ENCODE measurements around the gene TAGLN3.

TAGLN3 gene

GRCh38 chr3:111999484-112000324 lies 982 bp downstream of the TAGLN3 start:
- Histone ChIP-seq H3K27me3 (replicated peaks; ENCODE audit: control insufficient read depth, insufficient read depth, low read length, poor library complexity, severe bottlenecking) (no peaks in the 10 kb centered on the region), H3K36me3 (ENCODE audit: control insufficient read depth, insufficient read depth, low read length) (no peaks in the 10 kb centered on the region), H3K27ac (ENCODE audit: insufficient read depth, low read length, poor library complexity, severe bottlenecking) (no peak overlapping the region), H3K9me3 (ENCODE audit: control insufficient read depth, low read length) (no peaks in the 10 kb centered on the region), H3K4me3 (ENCODE audit: insufficient read depth, low read depth, low read length, poor library complexity, severe bottlenecking) (no peak overlapping the region), H3K4me1 (ENCODE audit: control insufficient read depth, insufficient read depth, low read length, poor library complexity, severe bottlenecking) (peaks cover 18% of the 10 kb centered on the region)
- DNase-seq = no peak

DNA sequence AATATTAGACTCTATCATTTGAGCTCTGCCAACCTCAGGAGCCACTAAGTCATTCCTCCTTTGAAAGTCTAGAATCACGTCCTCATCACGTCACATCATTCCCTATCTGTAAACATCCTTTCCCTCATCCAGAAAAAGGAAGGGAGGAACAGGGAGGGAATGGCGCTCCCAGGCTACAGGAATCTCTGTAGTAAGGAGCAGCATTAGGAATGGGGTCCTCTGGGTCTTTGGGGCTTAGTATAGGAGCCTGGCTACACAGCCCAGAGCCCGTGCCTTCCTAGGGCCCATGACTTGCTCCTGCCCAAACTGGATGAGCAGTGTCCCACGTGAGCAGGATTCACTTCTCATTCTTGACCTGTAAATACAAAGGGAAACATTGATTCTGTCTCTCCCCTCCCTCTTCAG lies 1.6 kb downstream of the TAGLN3 start:
- H3K4me3 ChIP-seq (ENCODE audit: insufficient read depth, low read depth, low read length, poor library complexity, severe bottlenecking) = no peak overlapping the region
- no peaks in the 10 kb centered on the region for H3K9me3 ChIP-seq (ENCODE audit: control insufficient read depth, low read length)
- H3K27ac ChIP-seq (ENCODE audit: insufficient read depth, low read length, poor library complexity, severe bottlenecking) = no peak overlapping the region
- H3K4me1 ChIP-seq (ENCODE audit: control insufficient read depth, insufficient read depth, low read length, poor library complexity, severe bottlenecking) = peaks cover 18% of the 10 kb centered on the region
- H3K27me3 ChIP-seq (replicated peaks; ENCODE audit: control insufficient read depth, insufficient read depth, low read length, poor library complexity, severe bottlenecking) = no peaks in the 10 kb centered on the region
- no peak for DNase-seq
- H3K36me3 ChIP-seq (ENCODE audit: control insufficient read depth, insufficient read depth, low read length) = no peaks in the 10 kb centered on the region

DNA sequence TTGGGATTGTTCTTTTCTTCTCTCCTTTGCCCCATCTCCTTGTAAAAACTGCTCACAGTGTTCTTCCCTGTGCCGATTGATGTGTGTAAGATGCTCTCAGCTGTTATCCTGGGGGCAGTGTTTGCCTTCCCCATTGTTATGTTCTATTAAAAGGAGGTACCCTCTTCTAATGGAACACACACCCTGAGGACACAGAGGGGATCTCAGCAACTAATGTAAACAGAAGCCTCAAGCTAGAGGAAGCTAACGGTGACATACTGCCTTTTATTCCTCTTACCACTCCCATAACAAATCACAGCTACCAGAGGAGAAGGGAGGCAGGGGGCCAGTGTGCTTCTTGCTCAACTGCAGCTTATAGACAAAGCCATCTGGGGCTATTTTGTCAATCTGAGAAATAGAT lies 2.2 kb downstream of the TAGLN3 start:
- no peak for DNase-seq
- no peak overlapping the region for H3K27ac ChIP-seq (ENCODE audit: insufficient read depth, low read length, poor library complexity, severe bottlenecking)
- H3K9me3 ChIP-seq (ENCODE audit: control insufficient read depth, low read length) = no peaks in the 10 kb centered on the region
- no peak overlapping the region for H3K4me3 ChIP-seq (ENCODE audit: insufficient read depth, low read depth, low read length, poor library complexity, severe bottlenecking)
- peaks cover 18% of the 10 kb centered on the region for H3K4me1 ChIP-seq (ENCODE audit: control insufficient read depth, insufficient read depth, low read length, poor library complexity, severe bottlenecking)
- H3K27me3 ChIP-seq (replicated peaks; ENCODE audit: control insufficient read depth, insufficient read depth, low read length, poor library complexity, severe bottlenecking) = no peaks in the 10 kb centered on the region
- no peaks in the 10 kb centered on the region for H3K36me3 ChIP-seq (ENCODE audit: control insufficient read depth, insufficient read depth, low read length)

DNA sequence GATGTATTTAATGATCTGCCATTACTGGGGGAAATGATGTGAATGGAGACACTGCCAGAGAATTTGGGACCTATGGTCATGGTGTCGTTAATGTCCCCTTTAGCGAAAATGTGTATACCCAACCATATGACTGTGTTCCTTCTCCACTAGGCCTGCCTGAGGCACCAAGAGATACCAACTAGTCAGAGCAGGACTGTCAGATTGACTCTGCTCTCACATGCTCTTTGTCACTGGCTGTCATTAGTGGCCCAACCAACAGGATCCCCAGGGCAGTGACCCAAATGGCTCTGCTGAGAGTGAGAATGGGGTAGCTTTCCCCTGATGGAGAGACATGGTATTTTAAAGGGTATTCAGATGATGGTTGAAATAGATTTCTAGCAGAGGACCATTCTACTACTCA lies 2.8 kb downstream of the TAGLN3 start:
- Histone ChIP-seq H3K36me3 (ENCODE audit: control insufficient read depth, insufficient read depth, low read length) (no peaks in the 10 kb centered on the region), H3K4me1 (ENCODE audit: control insufficient read depth, insufficient read depth, low read length, poor library complexity, severe bottlenecking) (peaks cover 18% of the 10 kb centered on the region), H3K27me3 (replicated peaks; ENCODE audit: control insufficient read depth, insufficient read depth, low read length, poor library complexity, severe bottlenecking) (no peaks in the 10 kb centered on the region), H3K4me3 (ENCODE audit: insufficient read depth, low read depth, low read length, poor library complexity, severe bottlenecking) (no peak overlapping the region), H3K27ac (ENCODE audit: insufficient read depth, low read length, poor library complexity, severe bottlenecking) (no peak overlapping the region), H3K9me3 (ENCODE audit: control insufficient read depth, low read length) (no peaks in the 10 kb centered on the region)
- no peak for DNase-seq

GRCh38 chr3:112002096-112002971 lies 3.6 kb downstream of the TAGLN3 start:
- Histone ChIP-seq H3K4me1 (ENCODE audit: control insufficient read depth, insufficient read depth, low read length, poor library complexity, severe bottlenecking) (peaks cover 18% of the 10 kb centered on the region), H3K27ac (ENCODE audit: insufficient read depth, low read length, poor library complexity, severe bottlenecking) (no peak overlapping the region), H3K4me3 (ENCODE audit: insufficient read depth, low read depth, low read length, poor library complexity, severe bottlenecking) (no peak overlapping the region), H3K36me3 (ENCODE audit: control insufficient read depth, insufficient read depth, low read length) (no peaks in the 10 kb centered on the region), H3K9me3 (ENCODE audit: control insufficient read depth, low read length) (no peaks in the 10 kb centered on the region), H3K27me3 (replicated peaks; ENCODE audit: control insufficient read depth, insufficient read depth, low read length, poor library complexity, severe bottlenecking) (no peaks in the 10 kb centered on the region)
- DNase-seq = no peak

DNA sequence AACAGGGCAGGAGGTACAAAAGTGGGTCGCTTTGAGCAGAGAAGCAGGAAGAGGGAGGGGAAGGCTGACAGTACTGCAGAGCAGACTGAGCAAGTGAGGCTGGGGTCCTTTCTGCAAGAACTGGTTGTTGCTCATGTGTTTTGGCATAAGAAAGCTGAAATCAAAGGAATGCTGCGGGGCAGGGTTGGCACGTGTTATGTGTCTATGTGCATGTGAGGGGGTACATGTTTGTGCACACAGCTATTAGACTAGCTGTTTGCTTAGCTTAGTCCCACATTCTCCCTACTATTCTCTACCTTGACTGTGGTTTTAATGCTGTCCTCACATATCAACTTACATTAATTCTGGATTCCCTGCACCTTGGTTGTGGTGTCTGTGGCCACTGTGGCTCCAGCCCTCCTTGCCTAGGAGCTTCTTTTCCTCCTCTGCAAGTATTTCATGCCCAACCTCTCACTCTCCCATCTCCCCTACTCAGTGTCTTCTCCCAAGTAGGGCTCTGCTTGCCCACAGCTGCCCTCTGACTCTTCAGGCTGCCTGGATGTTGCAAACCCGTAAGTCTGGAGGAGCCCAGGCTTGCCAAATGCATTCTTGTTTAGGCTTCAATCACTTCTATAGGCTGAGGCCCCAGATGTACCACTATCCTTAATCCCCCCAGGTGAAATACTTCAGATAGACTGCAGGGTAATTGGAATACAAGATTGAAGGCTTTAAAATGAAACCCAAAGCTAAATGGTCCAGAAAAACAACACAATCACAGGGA lies 4.8 kb downstream of the TAGLN3 start:
- H3K4me1 ChIP-seq (ENCODE audit: control insufficient read depth, insufficient read depth, low read length, poor library complexity, severe bottlenecking) = peaks cover 16% of the 10 kb centered on the region
- no peaks in the 10 kb centered on the region for H3K9me3 ChIP-seq (ENCODE audit: control insufficient read depth, low read length)
- DNase-seq = no peak
- no peak overlapping the region for H3K27ac ChIP-seq (ENCODE audit: insufficient read depth, low read length, poor library complexity, severe bottlenecking)
- H3K36me3 ChIP-seq (ENCODE audit: control insufficient read depth, insufficient read depth, low read length) = no peaks in the 10 kb centered on the region
- no peaks in the 10 kb centered on the region for H3K27me3 ChIP-seq (replicated peaks; ENCODE audit: control insufficient read depth, insufficient read depth, low read length, poor library complexity, severe bottlenecking)
- H3K4me3 ChIP-seq (ENCODE audit: insufficient read depth, low read depth, low read length, poor library complexity, severe bottlenecking) = no peak overlapping the region

GRCh38 chr3:112004187-112004586 lies 5.5 kb downstream of the TAGLN3 start:
- Histone ChIP-seq H3K27ac (ENCODE audit: insufficient read depth, low read length, poor library complexity, severe bottlenecking) (no peak overlapping the region), H3K9me3 (ENCODE audit: control insufficient read depth, low read length) (no peaks in the 10 kb centered on the region), H3K4me3 (ENCODE audit: insufficient read depth, low read depth, low read length, poor library complexity, severe bottlenecking) (no peak overlapping the region), H3K36me3 (ENCODE audit: control insufficient read depth, insufficient read depth, low read length) (no peaks in the 10 kb centered on the region), H3K27me3 (replicated peaks; ENCODE audit: control insufficient read depth, insufficient read depth, low read length, poor library complexity, severe bottlenecking) (no peaks in the 10 kb centered on the region), H3K4me1 (ENCODE audit: control insufficient read depth, insufficient read depth, low read length, poor library complexity, severe bottlenecking) (peaks cover 13% of the 10 kb centered on the region)
- no peak for DNase-seq

DNA sequence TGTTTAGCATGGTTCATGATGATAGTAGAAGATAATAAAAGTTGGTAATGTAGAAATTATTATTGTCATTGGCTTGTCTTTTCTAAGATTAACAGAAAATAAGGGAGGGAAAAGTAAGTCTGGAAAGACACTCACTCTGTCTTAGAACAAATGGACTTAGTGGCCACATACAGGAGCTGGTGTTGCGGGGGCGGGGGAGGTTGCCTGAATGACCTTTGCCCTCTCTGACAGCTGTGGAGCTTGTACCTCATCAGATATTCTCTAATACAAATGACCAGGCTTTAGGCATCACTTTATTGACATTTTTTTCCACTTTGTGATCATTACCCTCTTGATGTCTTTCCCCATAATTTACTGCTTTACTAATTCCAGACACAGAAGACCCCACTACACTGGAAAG lies 5.9 kb downstream of the TAGLN3 start:
- peaks cover 13% of the 10 kb centered on the region for H3K4me1 ChIP-seq (ENCODE audit: control insufficient read depth, insufficient read depth, low read length, poor library complexity, severe bottlenecking)
- H3K27ac ChIP-seq (ENCODE audit: insufficient read depth, low read length, poor library complexity, severe bottlenecking) = no peak overlapping the region
- H3K36me3 ChIP-seq (ENCODE audit: control insufficient read depth, insufficient read depth, low read length) = no peaks in the 10 kb centered on the region

DNA sequence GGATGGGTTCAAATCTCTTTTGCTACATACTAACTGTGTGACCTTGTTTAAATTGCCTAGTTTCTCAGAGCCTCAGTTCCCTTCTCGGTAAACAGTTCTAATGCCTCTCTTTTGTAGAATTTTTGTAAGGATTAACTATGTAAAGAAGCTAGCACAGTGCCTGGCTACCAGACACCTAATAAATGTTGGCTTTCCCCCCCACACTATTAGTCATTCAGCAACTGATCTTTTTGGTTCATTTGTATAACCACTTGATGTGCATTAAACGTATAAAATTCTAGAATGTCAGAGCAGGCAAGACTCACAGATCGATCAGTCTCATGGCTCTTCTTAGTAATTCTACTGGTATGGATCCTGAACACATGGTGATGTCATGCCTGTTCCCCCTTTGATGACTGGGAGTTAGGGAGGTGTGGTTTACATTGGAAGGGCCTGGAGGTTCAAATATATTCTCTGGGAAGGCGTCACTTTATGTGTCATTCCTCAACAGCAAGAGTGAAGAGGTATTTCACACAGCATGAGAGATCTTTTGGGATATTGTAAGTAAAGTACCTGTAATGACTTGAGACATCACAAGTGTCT lies 6.5 kb downstream of the TAGLN3 start:
- Histone ChIP-seq H3K27ac (ENCODE audit: insufficient read depth, low read length, poor library complexity, severe bottlenecking) (no peak overlapping the region), H3K4me1 (ENCODE audit: control insufficient read depth, insufficient read depth, low read length, poor library complexity, severe bottlenecking) (peaks cover 13% of the 10 kb centered on the region), H3K9me3 (ENCODE audit: control insufficient read depth, low read length) (no peaks in the 10 kb centered on the region), H3K36me3 (ENCODE audit: control insufficient read depth, insufficient read depth, low read length) (no peaks in the 10 kb centered on the region), H3K4me3 (ENCODE audit: insufficient read depth, low read depth, low read length, poor library complexity, severe bottlenecking) (no peak overlapping the region), H3K27me3 (replicated peaks; ENCODE audit: control insufficient read depth, insufficient read depth, low read length, poor library complexity, severe bottlenecking) (no peaks in the 10 kb centered on the region)
- no peak for DNase-seq

More for the DNA sequence above, 5.9 kb downstream of the TAGLN3 start:
- no peak for DNase-seq
- no peak overlapping the region for H3K4me3 ChIP-seq (ENCODE audit: insufficient read depth, low read depth, low read length, poor library complexity, severe bottlenecking)
- H3K27me3 ChIP-seq (replicated peaks; ENCODE audit: control insufficient read depth, insufficient read depth, low read length, poor library complexity, severe bottlenecking) = no peaks in the 10 kb centered on the region
- no peaks in the 10 kb centered on the region for H3K9me3 ChIP-seq (ENCODE audit: control insufficient read depth, low read length)

Data from effector memory CD4-positive, alpha-beta T cell (primary cell).